Measurements from ENCODE around the gene TMEM255B.

DNA sequence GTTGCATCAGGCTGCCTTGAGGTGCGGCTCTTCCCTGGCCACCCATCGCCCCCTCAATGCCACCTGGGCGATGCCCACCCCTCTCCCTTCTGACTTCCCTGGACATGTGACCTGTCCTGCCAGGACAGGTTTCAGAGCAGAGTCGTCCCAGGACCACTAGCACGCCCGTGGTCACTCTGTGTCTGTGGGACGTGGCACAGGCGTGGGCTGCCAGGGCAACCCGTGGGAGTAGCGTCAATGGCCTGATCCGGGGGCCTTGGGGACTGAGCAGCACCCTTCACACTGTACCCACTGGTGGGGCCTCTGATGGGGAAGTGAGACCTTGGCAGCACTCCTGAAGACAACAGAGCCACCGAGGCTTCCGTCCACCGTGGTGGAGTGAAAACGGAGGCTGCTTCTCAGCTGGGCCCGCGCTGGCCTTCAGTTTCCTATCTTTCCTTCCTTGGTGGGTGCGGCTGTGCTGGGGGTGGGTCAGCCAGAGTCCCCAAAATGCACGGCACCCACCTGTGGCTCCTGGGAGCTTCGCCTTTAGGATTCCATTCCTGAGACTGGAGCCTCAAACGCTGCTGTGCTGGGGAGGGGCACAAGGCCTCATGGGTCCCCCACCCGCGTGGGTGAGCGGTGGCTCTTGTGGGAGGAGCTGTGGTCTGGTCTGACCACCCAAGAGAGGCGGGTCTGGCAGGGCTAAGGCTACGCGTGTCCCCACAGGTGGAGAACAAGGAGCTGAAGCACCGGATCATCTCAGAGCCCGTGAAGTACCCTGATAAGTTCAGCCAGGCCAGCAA is 26.7 kb upstream of the TMEM255B start:
- TF ChIP-seq EZH2 (IDR thresholded peaks at IDR 0.05) (no peak), CBX3 (IDR thresholded peaks at IDR 0.05; ENCODE audit: low read depth) (no peak)
